ENCODE data around the gene DLGAP3.
A peak's percentile ranks its signal among the peaks of the same experiment; 100 is the strongest.

The DLGAP3 gene

GRCh38 chr1:34928066-34928696 is 1.3 kb downstream of the DLGAP3 start:
- TF ChIP-seq, protein P1, sequence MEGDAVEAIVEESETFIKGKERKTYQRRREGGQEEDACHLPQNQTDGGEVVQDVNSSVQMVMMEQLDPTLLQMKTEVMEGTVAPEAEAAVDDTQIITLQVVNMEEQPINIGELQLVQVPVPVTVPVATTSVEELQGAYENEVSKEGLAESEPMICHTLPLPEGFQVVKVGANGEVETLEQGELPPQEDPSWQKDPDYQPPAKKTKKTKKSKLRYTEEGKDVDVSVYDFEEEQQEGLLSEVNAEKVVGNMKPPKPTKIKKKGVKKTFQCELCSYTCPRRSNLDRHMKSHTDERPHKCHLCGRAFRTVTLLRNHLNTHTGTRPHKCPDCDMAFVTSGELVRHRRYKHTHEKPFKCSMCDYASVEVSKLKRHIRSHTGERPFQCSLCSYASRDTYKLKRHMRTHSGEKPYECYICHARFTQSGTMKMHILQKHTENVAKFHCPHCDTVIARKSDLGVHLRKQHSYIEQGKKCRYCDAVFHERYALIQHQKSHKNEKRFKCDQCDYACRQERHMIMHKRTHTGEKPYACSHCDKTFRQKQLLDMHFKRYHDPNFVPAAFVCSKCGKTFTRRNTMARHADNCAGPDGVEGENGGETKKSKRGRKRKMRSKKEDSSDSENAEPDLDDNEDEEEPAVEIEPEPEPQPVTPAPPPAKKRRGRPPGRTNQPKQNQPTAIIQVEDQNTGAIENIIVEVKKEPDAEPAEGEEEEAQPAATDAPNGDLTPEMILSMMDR (IDR thresholded peaks at IDR 0.05; ENCODE audit: low read depth, low read length, missing control alignments): no peak
- H3K4me3 ChIP-seq (replicated peaks; ENCODE audit: low read depth, low read length): no peak overlapping the region
- no peak for DNase-seq (ENCODE audit: extremely low read depth, low read depth)

GRCh38 chr1:34927316-34927715 is 2.1 kb downstream of the DLGAP3 start:
- DNase-seq (ENCODE audit: extremely low read depth, low read depth): no peak
- TF ChIP-seq, protein P1 (IDR thresholded peaks at IDR 0.05; ENCODE audit: low read depth, low read length, missing control alignments): no peak
- H3K4me3 ChIP-seq (replicated peaks; ENCODE audit: low read depth, low read length): no peak overlapping the region

DNA sequence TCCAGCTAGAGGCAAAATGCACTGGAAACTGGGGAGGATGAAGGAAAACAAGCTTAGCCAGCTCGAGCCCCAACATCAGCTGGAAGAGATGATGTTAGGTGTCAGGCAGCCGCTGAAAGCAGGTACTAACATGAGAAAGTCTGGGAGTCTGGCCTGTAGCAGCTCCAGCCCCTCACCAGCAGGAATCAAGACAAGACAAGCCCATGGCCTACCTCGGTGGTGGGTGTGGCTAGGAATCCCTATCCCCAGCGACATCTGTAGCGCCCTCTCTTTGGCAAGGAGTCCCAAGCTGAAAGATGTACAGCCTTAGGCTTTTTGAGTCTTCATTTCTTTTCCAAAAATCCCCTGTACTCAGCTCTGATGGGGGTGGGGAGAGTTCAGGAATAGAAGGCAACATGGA is 2.6 kb downstream of the DLGAP3 start:
- TF ChIP-seq, protein P1 (IDR thresholded peaks at IDR 0.05; ENCODE audit: low read depth, low read length, missing control alignments): no peak
- no peak for DNase-seq (ENCODE audit: extremely low read depth, low read depth)
- no peak overlapping the region for H3K4me3 ChIP-seq (replicated peaks; ENCODE audit: low read depth, low read length)

DNA sequence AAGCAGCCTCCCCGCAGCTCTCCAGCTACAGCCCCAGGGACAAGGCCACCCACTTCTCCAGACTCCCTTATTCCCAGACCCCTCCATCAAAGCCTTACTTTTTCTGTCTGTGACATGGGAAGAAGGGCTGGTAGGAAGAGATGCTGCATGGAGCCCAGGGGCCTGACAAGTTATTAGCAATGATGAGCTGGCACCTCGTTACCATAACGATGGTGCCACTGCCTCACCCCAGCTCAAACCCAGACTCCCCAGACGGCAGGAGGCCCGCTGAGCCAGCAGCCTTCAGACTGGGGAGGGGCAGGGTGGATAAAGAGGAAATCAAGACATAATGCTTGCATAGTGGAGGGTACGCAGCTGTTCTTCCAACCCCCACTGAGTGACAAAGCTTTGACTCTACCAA is 3.3 kb downstream of the DLGAP3 start:
- TF ChIP-seq, protein P1 (IDR thresholded peaks at IDR 0.05; ENCODE audit: low read depth, low read length, missing control alignments): no peak
- no peak overlapping the region for H3K4me3 ChIP-seq (replicated peaks; ENCODE audit: low read depth, low read length)
- no peak for DNase-seq (ENCODE audit: extremely low read depth, low read depth)

DNA sequence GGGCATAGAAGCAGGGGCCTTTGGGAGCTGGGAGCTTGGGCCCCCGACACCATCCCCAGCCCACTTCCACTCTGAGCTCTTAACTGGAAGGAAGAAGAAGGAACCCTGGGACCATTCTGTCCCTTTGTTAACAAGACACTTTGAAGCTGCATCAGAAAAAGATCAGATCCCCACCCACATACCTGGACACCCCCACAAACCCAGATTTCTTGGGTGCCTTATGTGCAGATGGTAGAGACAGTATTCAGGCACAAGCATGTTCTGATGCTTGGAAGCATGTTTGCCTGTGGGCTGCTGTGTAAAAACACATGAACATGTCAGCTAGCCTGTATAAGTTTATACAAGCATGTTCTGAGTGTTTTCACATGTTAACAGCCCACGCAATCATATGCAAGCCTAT is 3.7 kb downstream of the DLGAP3 start:
- TF ChIP-seq, protein P1 (IDR thresholded peaks at IDR 0.05; ENCODE audit: low read depth, low read length, missing control alignments): no peak
- no peak for DNase-seq (ENCODE audit: extremely low read depth, low read depth)
- H3K4me3 ChIP-seq (replicated peaks; ENCODE audit: low read depth, low read length): no peak overlapping the region

DNA sequence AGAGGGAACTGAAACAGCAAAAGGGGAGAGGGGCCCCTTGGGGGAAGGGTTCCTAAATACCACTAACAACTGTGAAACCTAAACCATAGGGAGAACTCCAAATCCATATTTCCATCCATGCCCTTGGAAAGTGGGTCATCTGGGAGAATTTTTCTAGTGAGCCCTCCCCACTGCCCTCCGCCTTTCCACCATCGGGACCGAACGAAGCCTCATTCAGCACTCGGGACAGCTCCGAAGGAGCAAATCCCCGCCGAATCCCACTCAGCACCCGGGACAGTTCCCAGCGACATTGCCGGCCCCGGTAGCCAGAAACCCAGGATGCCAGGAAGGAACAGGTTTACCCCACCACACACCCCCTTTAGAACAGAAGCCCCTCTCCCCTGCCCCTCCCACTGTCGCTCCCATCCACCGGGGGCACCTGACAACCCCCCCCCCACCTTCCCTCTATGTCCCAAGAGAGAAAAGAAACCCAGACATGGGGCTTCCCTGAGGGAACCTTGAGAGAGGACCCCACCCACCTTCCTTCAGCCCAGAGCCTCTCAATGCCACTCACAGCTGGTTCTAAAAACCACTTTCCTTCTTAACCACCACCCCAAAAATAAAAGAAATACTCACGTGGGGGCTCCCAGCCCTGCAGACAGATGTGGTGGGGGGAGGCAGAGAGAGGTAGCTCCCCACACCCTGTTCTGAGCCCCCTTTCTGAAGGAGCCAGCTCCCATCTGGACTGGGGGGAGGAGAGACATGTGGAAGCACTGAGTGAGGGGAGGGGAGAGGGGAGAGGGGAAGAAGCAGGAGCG is 4.5 kb downstream of the DLGAP3 start:
- DNase-seq (ENCODE audit: extremely low read depth, low read depth): peak; percentile 17
- TF ChIP-seq, protein P1 (IDR thresholded peaks at IDR 0.05; ENCODE audit: low read depth, low read length, missing control alignments): no peak
- H3K4me3 ChIP-seq (replicated peaks; ENCODE audit: low read depth, low read length): no peak overlapping the region

Data from HFF-Myc (cell line).